Measurements from ENCODE around the gene COMMD3.

The COMMD3 gene

GRCh38 chr10:22320591-22321155, 4.5 kb downstream of the COMMD3 start, which contains the start of gene BMI1:
TSS of gene BMI1 (plus strand) at chr10:22321099. CDS start at chr10:22326450, 5,351 bp downstream.
- DNase-seq = peak; percentile 57

GRCh38 chr10:22321156-22321923, 5.2 kb downstream of the COMMD3 start:
- peak; percentile 57 for DNase-seq

- DNase-seq = no peak
Observed at GRCh38 chr10:22321924-22322640, 5.9 kb downstream of the COMMD3 start.

- DNase-seq = no peak
Observed at GRCh38 chr10:22322641-22323160, 6.5 kb downstream of the COMMD3 start.

- DNase-seq = no peak
Observed at GRCh38 chr10:22323538-22324305, 7.5 kb downstream of the COMMD3 start.

- no peak for DNase-seq
Observed at GRCh38 chr10:22324413-22324812, 8.2 kb downstream of the COMMD3 start.

- DNase-seq = no peak
Observed at GRCh38 chr10:22324893-22325271, 8.7 kb downstream of the COMMD3 start.

GRCh38 chr10:22325272-22326144, 9.3 kb downstream of the COMMD3 start:
- peak; percentile 63 for DNase-seq

GRCh38 chr10:22326145-22326702, 10.0 kb downstream of the COMMD3 start:
- no peak for DNase-seq

GRCh38 chr10:22329150-22329549, 13.0 kb downstream of the COMMD3 start:
- DNase-seq = no peak

GRCh38 chr10:22332116-22332692, 16.0 kb downstream of the COMMD3 start:
- DNase-seq = no peak

GRCh38 chr10:22333167-22333974, 17.2 kb downstream of the COMMD3 start:
- DNase-seq = no peak

GRCh38 chr10:22333975-22334282, 17.7 kb downstream of the COMMD3 start:
- no peak for DNase-seq

GRCh38 chr10:22334414-22335172, 18.4 kb downstream of the COMMD3 start:
- no peak for DNase-seq

GRCh38 chr10:22335173-22335933, 19.2 kb downstream of the COMMD3 start:
- DNase-seq = peak; percentile 55

- no peak for DNase-seq
Observed at GRCh38 chr10:22338185-22338900, 22.2 kb downstream of the COMMD3 start.

GRCh38 chr10:22338931-22339330, 22.7 kb downstream of the COMMD3 start:
- DNase-seq = no peak

GRCh38 chr10:22339761-22340328, 23.7 kb downstream of the COMMD3 start:
- no peak for DNase-seq

Data from activated CD4-positive, alpha-beta T cell treated with anti-CD3 and anti-CD28 coated beads for 1 hour (primary cell).